HL-60 (cell line): ENCODE data around the gene WDFY1.

ENCODE experiments used
- CTCF ChIP-seq: IDR thresholded peaks from one replicate; pipeline ENCODE4 v1.5.1; 2011; ENCODE audit warnings: low read length, control low read depth, inconsistent platforms; ENCODE audit not compliant: insufficient read depth
- GABPA ChIP-seq: IDR thresholded peaks from 2 replicates; pipeline ENCODE4 v1.6.1; 2012; ENCODE audit warnings: low read depth
- POLR2AphosphoS5 ChIP-seq: IDR thresholded peaks from 2 replicates; pipeline ENCODE4 v1.6.1; 2012; ENCODE audit warnings: low read depth
- REST ChIP-seq: IDR thresholded peaks from 2 replicates; pipeline ENCODE4 v1.6.1; 2012; ENCODE audit warnings: low read depth; ENCODE audit not compliant: insufficient replicate concordance

GRCh38 chr2:223979730-223980396 is 34.7 kb upstream of the WDFY1 start:
- TF ChIP-seq CTCF (no peak), GABPA (no peak), POLR2AphosphoS5 (no peak), REST (no peak)
